K562 (cell line): ENCODE results near the gene KLHDC7B. TPM values are rescaled to one million over a fixed set of nuclear protein-coding genes. Genes with fewer than 3 reads are reported as not detected.

ENCODE experiments used
- AFF1 ChIP-seq, 2 experiments: fragments of 450-650 bp; IDR thresholded peaks; 2 replicates each; pipeline ENCODE4 v1.6.1; 2018; ENCODE audit warnings: mild to moderate bottlenecking in 2 of 2, low read depth in 1 of 2; ENCODE audit not compliant: partially characterized antibody in 2 of 2
- BRD9 ChIP-seq: fragments of 450-650 bp; IDR thresholded peaks from 2 replicates; pipeline ENCODE4 v1.6.1; 2018; ENCODE audit warnings: low read depth; ENCODE audit not compliant: partially characterized antibody
- CBX3 ChIP-seq, 2 experiments: IDR thresholded peaks; 1 replicate in 1 of 2; 2 replicates in 1 of 2; pipeline ENCODE4 v1.6.1; 2012; ENCODE audit warnings: inconsistent platforms in 2 of 2, low read length in 2 of 2, borderline replicate concordance in 1 of 2, control low read depth in 1 of 2
- IRF2 ChIP-seq: sonication (generic); formaldehyde crosslinking; IDR thresholded peaks from 2 replicates; pipeline ENCODE4 v1.8.1; 2022; ENCODE audit warnings: mild to moderate bottlenecking, missing genetic modification reagents
- KLF16 ChIP-seq: IDR thresholded peaks from 2 replicates; pipeline ENCODE4 v1.6.1; 2016; ENCODE audit warnings: antibody characterized with exemption
- NRF1 ChIP-seq, 2 experiments: fragments of 450-650 bp; IDR thresholded peaks in 1 of 2; conservative IDR thresholded peaks in 1 of 2; 2 replicates each; pipeline ENCODE4 v1.6.1; 2014; ENCODE audit warnings: mild to moderate bottlenecking in 2 of 2
- RERE ChIP-seq: sonication (generic); formaldehyde crosslinking; IDR thresholded peaks from 2 replicates; pipeline ENCODE4 v1.8.0; 2023; ENCODE audit warnings: missing genetic modification reagents, mild to moderate bottlenecking, borderline replicate concordance
- UBTF ChIP-seq, 2 experiments: IDR thresholded peaks; 2 replicates each; pipeline ENCODE4 v1.6.1; 2012; ENCODE audit warnings: improper control_type of control experiment in 2 of 2, low read depth in 2 of 2, low read length in 2 of 2, borderline replicate concordance in 1 of 2
- ZNF280B ChIP-seq: fragments of 250-450 bp; sonication (Bioruptor Pico); IDR thresholded peaks from 2 replicates; pipeline ENCODE4 v1.5.1; 2021; ENCODE audit warnings: mild to moderate bottlenecking
- polyA plus RNA-seq, 8 experiments: library from polyadenylated mRNA; depleted of rRNA in 4 of 8; stranded (reverse) in 5 of 8; unstranded in 3 of 8; fragments of >200 nt; fragmentation: Nextera tagmentation in 2 of 8; fragmentation: Illumina TruSeq in 1 of 8; extraction: Ambion mirVana in 2 of 8; extraction: Trizol in 1 of 8; gene quantifications; 2 replicates each; pipeline versions ENCODE4 v1.2.1 to v1.2.3, GENCODE V29; 2011 to 2014; ENCODE audit warnings: inconsistent platforms in 1 of 8, missing spikeins in 1 of 8
- total RNA-seq, 7 experiments: library from RNA; depleted of rRNA in 6 of 7; stranded (reverse); fragments of >200 nt in 6 of 7; fragmentation: Illumina TruSeq in 2 of 7; extraction: Trizol in 2 of 7; gene quantifications; 2 replicates each; pipeline versions ENCODE4 v1.2.1 to v1.2.3, GENCODE V29; 2011 to 2021; ENCODE audit warnings: low replicate concordance in 1 of 7

KLHDC7B gene
- total and polyA plus RNA-seq, 9 of the 15 experiments (the other 6 are each of a cell fraction or from before 2014, with no cell fraction given) = 0.04 to 0.22 (median 0.05) TPM; not detected in 4

GRCh38 chr22:50576070-50576469 lies 30.4 kb downstream of the KLHDC7B start (continued):
- TF ChIP-seq RERE (CRISPR knock-in tag) (no peak), BRD9 (no peak), AFF1 (IDR thresholded peaks at IDR 0.05; ENCODE audit: low read depth in 1 of 2, partially characterized antibody in 2 of 2) (no peak), CBX3 (IDR thresholded peaks at IDR 0.05; ENCODE audit: borderline replicate concordance in 1 of 2, low read length in 2 of 2) (no peak), NRF1 (conservative IDR thresholded peaks at IDR 0.05 in 1 of 2, IDR thresholded peaks at IDR 0.05 in 1 of 2) (no peak), UBTF (IDR thresholded peaks at IDR 0.05; ENCODE audit: borderline replicate concordance in 1 of 2, low read depth in 2 of 2, low read length in 2 of 2) (no peak), KLF16 (0 out of 2 replicates have a peak, but pooled peaks have one; percentile 11), IRF2 (CRISPR knock-in tag) (no peak), ZNF280B (CRISPR knock-in tag) (no peak)
